GM18508 (cell line): ENCODE results near the gene PI16.

Experiments
- ATAC-seq: cut with Tn5 transposase; IDR thresholded peaks from one replicate; pipeline ENCODE4 v1.9.1; 2021; ENCODE audit warnings: moderate number of reproducible peaks; ENCODE audit not compliant: insufficient read depth, unreplicated experiment

Gene PI16

GRCh38 chr6:36955671-36956445 is 1.3 kb downstream of the PI16 start:
- no peak for ATAC-seq

- no peak for ATAC-seq
Measured at GRCh38 chr6:36956446-36956820, 1.9 kb downstream of the PI16 start.

DNA sequence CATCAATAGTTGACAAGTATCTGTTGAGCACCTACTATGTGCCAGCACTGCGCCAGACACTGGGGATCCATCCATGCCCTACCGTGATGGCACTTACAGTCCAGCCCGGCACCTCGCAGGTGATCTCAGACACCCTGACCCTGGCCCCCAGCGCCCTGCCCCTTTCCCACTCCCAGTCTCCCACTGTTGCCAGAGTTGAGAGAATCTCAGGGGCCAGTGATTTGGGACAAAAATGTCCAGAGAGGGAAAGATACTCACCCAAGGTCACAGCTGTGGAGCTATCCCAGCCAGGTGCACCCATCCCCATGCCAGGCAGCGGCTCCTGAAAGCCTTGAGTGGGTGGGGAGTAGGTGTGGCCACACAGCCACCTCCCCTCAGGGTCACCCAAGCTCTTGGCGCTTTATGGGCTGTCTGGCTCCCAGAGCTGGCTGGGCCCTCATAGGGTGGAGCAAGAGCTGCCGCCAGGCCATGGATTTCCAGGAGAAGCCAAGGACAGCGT is 3.3 kb downstream of the PI16 start:
- no peak for ATAC-seq

- ATAC-seq = no peak
Measured at GRCh38 chr6:36958775-36959554, 4.4 kb downstream of the PI16 start.

DNA sequence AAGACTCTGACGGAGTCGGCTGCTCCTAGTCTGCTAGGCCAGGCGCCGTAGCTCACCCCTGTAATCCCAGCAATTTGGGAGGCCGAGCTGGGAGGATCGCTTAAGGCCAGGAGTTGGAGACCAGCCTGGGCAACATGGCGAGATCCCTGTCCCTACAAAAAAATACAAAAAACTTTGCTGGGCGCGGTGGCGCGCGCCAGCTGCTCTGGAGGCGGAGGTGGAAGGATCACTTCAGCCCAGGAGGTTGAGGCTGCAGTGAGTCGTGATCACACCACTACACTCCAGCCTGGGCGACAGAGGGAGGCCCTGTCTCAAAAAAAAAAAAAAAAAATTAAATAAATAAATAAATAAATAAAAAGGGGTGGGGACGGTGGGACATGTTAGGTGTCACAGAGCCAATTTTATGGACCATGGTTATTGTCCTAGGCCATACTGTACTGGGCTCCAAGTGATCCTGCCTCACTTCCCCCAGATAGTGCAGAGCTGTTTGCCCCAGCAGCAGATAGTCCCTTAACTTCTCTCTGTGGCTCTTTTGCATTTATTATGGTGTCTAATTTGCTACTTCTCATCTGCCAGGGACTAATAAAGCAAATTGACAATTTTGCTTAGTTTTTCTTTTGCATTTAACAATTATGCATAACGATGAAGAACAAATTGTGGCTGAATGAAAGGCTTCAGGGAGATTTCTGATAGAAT is 5.2 kb downstream of the PI16 start:
- no peak for ATAC-seq

DNA sequence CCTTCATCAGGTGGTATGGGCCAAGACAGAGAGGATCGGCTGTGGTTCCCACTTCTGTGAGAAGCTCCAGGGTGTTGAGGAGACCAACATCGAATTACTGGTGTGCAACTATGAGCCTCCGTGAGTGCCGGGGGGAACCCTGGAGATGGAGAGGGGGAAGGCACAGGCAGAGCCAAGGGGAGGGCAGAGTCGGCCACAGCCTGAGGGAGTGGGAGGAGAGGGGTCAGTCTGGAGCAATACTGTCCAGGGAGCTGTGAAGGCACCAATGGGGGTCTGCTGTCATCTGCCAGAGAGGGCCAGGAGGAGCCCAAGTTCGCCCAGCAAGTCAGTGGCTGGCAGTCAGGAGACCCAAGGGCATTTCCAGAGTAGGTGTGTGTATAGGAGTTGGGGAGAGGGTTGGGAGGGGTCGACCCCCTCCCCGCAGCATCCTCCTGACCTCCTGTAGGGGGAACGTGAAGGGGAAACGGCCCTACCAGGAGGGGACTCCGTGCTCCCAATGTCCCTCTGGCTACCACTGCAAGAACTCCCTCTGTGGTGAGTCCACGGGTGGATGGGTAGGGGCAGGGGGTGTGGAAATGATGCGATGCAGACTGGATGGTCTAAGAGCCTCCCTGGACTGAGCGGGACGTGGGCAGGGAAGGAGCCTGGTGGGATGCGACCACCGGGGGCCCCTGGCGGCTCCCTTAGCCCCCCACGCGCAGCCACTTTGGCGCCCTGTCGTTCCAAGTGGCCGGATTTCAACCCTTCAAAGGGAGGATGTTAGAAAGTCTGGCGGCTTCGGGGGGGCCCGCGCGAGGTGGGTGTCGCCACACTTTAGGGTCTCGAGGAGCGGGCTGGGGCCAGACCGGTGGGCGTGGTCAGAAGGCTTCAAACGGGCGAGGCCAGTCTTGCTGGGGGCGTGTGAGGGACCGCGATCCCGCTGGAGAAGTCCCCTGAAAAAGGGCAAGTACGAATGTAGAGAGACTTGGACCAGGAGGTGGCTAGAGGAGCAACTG is 7.2 kb downstream of the PI16 start:
- ATAC-seq = no peak

DNA sequence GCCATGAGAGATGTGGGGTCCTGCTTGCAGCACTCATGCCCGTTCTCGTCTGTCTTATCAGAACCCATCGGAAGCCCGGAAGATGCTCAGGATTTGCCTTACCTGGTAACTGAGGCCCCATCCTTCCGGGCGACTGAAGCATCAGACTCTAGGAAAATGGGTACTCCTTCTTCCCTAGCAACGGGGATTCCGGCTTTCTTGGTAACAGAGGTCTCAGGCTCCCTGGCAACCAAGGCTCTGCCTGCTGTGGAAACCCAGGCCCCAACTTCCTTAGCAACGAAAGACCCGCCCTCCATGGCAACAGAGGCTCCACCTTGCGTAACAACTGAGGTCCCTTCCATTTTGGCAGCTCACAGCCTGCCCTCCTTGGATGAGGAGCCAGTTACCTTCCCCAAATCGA is 8.3 kb downstream of the PI16 start:
- ATAC-seq = no peak

DNA sequence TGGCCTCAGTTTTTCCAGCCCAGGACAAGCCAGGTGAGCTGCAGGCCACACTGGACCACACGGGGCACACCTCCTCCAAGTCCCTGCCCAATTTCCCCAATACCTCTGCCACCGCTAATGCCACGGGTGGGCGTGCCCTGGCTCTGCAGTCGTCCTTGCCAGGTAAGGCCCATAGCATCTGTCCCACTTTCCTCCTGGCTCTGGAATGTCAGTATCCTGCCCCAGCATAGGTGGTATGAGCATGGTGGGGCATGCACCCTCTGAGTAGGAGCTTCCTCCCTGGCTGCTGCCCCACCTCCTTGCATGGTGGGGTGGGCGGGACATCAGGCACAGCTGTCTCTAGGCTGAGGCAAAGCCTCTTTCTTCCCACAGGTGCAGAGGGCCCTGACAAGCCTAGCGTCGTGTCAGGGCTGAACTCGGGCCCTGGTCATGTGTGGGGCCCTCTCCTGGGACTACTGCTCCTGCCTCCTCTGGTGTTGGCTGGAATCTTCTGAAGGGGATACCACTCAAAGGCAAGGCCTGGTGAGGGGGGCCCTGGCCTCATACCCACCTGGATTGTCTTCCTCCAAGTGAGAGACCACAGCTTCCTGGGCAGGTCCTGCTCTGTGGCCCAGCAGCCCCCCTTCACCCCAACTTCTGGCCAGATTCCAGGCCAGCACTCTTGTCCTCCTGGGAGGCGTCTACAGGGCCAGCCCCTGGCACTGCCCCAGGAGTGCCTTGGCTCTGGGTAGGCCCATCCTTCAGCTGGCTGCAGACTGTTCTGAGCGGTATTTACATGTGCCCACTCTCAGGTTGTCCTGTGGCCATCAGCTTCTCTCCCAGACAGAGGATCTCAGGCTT is 9.1 kb downstream of the PI16 start:
- no peak for ATAC-seq

- no peak for ATAC-seq
Measured at GRCh38 chr6:36964349-36964748, 9.8 kb downstream of the PI16 start.

DNA sequence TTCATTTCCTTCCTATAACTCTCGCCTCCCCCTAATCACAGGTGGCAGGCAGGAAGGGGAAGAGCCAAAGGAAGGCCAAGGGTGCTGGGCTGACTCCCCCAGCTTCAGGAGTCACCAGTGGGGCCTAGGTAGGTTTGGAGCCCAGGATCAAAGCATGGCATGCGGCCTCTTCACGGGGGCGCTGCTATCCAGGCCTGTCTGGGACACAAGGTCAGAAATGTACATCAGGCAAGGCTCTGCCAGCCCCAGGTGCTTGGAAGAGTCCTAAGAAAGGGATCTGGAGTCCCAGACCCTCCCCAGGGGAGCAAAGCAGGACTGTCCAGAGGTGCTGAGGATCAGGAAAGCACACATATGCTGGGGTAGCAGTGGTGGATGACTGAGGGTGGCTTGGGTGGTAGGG is 10.4 kb downstream of the PI16 start:
- ATAC-seq = no peak

DNA sequence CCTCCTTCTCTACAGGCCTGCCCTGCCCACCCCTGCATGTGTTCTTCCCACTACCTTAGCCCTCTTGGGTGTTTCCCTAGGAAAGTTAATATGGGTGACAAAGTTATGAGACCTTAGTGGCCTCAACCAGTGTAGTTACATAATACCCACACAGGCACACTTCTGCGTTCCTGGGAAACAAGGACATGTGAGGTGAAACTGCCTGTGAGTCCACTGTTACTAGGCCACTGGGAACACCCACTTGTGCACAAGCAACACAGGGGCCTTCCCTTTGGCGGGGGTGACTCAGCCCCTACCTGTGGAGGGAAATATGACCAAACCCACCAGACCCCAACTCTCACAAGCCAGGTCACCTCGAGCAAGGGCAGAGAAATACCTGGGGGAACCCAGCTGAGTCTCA is 12.8 kb downstream of the PI16 start:
- no peak for ATAC-seq

- no peak for ATAC-seq
Measured at GRCh38 chr6:36967757-36968156, 13.2 kb downstream of the PI16 start.

GRCh38 chr6:36968266-36968977 is 13.9 kb downstream of the PI16 start:
- no peak for ATAC-seq

- no peak for ATAC-seq
Measured at GRCh38 chr6:36969240-36969691, 14.7 kb downstream of the PI16 start.

DNA sequence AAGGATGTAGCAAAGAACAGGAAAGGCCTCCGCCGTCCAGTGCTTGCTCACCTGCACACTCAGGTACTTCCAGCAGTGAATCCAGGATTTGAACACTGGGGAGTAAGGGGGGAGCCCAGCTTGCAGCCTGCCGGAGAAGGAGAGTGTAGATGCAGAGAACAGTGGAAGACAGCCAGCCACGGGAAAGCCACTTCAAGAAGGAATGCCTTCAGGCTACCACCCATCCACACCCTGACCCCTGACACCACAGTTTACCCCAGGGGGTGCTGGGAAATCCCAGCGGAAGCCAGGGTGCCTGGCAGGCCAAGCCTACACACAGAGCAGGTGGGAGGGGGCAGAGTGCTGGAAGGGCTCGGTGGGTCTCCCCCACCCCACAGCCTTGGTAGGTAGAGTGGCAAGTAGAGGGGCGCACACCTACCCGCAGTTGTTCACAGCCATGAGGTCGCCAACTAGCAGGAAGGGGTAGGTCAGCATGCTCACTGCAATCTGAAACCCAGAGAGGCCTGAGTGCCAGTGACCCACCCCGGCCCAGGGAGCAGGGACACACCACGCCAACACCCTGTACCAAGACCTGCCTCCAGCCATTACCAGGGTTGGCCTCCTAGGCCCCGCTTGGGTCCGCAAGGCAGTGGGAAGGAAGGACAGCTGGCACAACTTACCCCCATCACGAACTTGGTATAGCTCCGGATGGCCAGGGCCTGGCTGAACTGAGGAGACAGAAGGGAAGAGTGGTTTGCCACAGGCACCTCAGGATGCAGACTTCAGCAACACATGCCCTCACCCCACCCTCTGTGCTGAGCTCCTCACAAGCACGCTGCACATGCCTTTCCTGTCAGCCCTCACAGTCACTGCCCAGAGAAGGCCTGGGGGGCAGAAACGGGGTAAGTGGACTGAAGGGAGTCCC is 15.7 kb downstream of the PI16 start:
- no peak for ATAC-seq

DNA sequence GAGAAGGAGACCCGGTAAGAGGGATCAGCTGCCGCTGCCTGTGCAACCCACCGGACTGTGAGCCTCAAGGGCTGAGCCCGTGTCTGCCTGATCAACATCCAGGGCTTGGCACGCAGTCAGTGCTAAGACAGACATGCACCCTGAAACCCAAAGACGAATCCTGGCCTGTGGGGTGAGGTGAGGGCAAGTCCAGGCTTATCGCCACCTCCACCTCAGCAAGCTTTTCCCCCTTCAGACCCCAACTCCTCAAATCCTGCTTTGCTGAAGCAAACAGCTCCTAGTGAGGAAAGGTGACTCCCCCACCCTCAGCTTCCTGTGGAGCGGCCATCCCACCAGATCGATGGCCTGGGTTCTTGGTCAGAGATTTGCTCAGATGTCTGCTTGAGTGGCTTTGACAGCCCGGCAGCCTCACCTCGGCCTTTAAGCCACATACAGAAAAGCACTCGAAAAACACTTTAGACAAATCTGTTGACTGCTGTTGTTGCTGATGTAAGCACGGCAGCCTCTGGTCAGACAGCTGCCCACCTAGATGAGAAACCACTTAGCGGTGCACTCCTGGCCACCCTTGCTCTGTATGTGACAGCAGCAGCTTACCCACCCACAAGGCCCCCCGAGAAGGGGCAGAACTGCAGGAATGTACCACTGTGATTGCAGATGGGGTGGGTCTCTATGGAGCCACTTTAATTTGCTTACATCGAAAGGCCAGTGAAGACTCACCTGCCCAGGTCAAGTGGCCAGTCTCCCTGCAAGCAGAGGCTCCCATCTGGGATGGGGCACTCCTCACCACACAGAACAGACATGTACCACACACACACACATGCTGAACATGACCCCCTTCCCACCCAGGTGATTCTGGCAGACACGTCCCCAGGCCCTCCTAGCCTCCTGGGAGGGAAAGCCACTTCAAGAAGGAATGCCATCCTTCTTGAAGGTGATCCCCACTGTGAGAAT is 16.6 kb downstream of the PI16 start:
- no peak for ATAC-seq
